HepG2 (cell line): ENCODE data around the gene MED1. TPM values are rescaled to one million over a fixed set of nuclear protein-coding genes. Genes with fewer than 3 reads are reported as not detected.

Source experiments
- CBFB ChIP-seq: sonication (generic); formaldehyde crosslinking; IDR thresholded peaks from 2 replicates; pipeline ENCODE4 v1.4.0; 2020; ENCODE audit warnings: missing genetic modification reagents
- HOXD1 ChIP-seq: sonication (generic); formaldehyde crosslinking; IDR thresholded peaks from 2 replicates; pipeline ENCODE4 v1.5.0; 2020; ENCODE audit warnings: missing genetic modification reagents
- KLF12 ChIP-seq: sonication (generic); formaldehyde crosslinking; IDR thresholded peaks from 2 replicates; pipeline ENCODE4 v1.4.0; 2020; ENCODE audit warnings: missing genetic modification reagents, borderline replicate concordance
- MEF2D ChIP-seq: sonication (generic); formaldehyde crosslinking; IDR thresholded peaks from 2 replicates; pipeline ENCODE4 v1.5.1; 2020; ENCODE audit warnings: mild to moderate bottlenecking, missing genetic modification reagents
- MTERF4 ChIP-seq: sonication (generic); formaldehyde crosslinking; IDR thresholded peaks from 2 replicates; pipeline ENCODE4 v1.8.0; 2023; ENCODE audit warnings: mild to moderate bottlenecking, missing genetic modification reagents
- NRL ChIP-seq: sonication (generic); formaldehyde crosslinking; IDR thresholded peaks from 2 replicates; pipeline ENCODE4 v1.5.0; 2020; ENCODE audit warnings: missing genetic modification reagents, mild to moderate bottlenecking, moderate library complexity, borderline replicate concordance
- PHF8 ChIP-seq: sonication (generic); formaldehyde crosslinking; IDR thresholded peaks from 2 replicates; pipeline ENCODE4 v1.5.0; 2020; ENCODE audit warnings: missing genetic modification reagents
- THYN1 ChIP-seq: sonication (generic); formaldehyde crosslinking; IDR thresholded peaks from 2 replicates; pipeline ENCODE4 v1.8.1; 2023; ENCODE audit warnings: low read depth, mild to moderate bottlenecking, moderate library complexity, missing genetic modification reagents, borderline replicate concordance
- ZBTB8A ChIP-seq: sonication (generic); formaldehyde crosslinking; IDR thresholded peaks from 2 replicates; pipeline ENCODE4 v1.4.0; 2020; ENCODE audit warnings: mild to moderate bottlenecking, low read depth, missing genetic modification reagents, borderline replicate concordance
- ZNF12 ChIP-seq: sonication (generic); formaldehyde crosslinking; IDR thresholded peaks from 2 replicates; pipeline ENCODE4 v1.5.0; 2020; ENCODE audit warnings: missing genetic modification reagents
- ZNF331 ChIP-seq: sonication (generic); formaldehyde crosslinking; IDR thresholded peaks from 2 replicates; pipeline ENCODE4 v1.4.0; 2020; ENCODE audit warnings: missing genetic modification reagents
- ZNF337 ChIP-seq: sonication (generic); formaldehyde crosslinking; IDR thresholded peaks from 2 replicates; pipeline ENCODE4 v1.5.1; 2020; ENCODE audit warnings: missing genetic modification reagents, low read depth, mild to moderate bottlenecking, borderline replicate concordance
- ZNF619 ChIP-seq: sonication (generic); formaldehyde crosslinking; IDR thresholded peaks from 2 replicates; pipeline ENCODE4 v1.4.0; 2020; ENCODE audit warnings: mild to moderate bottlenecking, missing genetic modification reagents
- ZNF75D ChIP-seq: sonication (generic); formaldehyde crosslinking; IDR thresholded peaks from 2 replicates; pipeline ENCODE4 v1.8.1; 2023; ENCODE audit warnings: missing genetic modification reagents, mild to moderate bottlenecking, borderline replicate concordance
- polyA plus RNA-seq, 8 experiments: library from polyadenylated mRNA; depleted of rRNA in 3 of 8; stranded (reverse) in 7 of 8; unstranded in 1 of 8; fragments of >200 nt; fragmentation: Illumina TruSeq in 4 of 8; extraction: Trizol in 4 of 8; gene quantifications; 2 replicates each; pipeline versions ENCODE4 v1.2.1 to v1.2.3, GENCODE V29; 2011 to 2016; ENCODE audit warnings: low read depth in 4 of 8, missing spikeins in 1 of 8, mixed read lengths in 1 of 8; ENCODE audit not compliant: insufficient read depth in 1 of 8
- total RNA-seq, 5 experiments: library from RNA; depleted of rRNA; stranded (reverse); fragments of >200 nt; fragmentation: Illumina TruSeq; extraction: Trizol; gene quantifications; 2 replicates each; pipeline ENCODE4 v1.2.3, GENCODE V29; 2016; ENCODE audit warnings: low read depth in 1 of 5
- TF ChIP-seq, protein P1 (sequence below): sonication (generic); formaldehyde crosslinking; IDR thresholded peaks from 2 replicates; pipeline ENCODE4 v1.4.0; 2020; ENCODE audit warnings: mild to moderate bottlenecking, missing genetic modification reagents
- TF ChIP-seq, protein P2 (sequence below): sonication (generic); formaldehyde crosslinking; IDR thresholded peaks from 2 replicates; pipeline ENCODE4 v1.5.1; 2020; ENCODE audit warnings: missing genetic modification reagents, mild to moderate bottlenecking, borderline replicate concordance
- TF ChIP-seq, protein P3 (sequence below): sonication (generic); formaldehyde crosslinking; conservative IDR thresholded peaks from 2 replicates; pipeline ENCODE4 v1.8.0; 2022; ENCODE audit warnings: mild to moderate bottlenecking, moderate library complexity, missing genetic modification reagents
- TF ChIP-seq, protein P4 (sequence below): IDR thresholded peaks from 2 replicates; pipeline ENCODE4 v1.6.1; 2016; ENCODE audit warnings: low read depth, missing genetic modification reagents, missing compliant biosample characterization

Gene MED1
- total and polyA plus RNA-seq, 2 of the 13 experiments (the other 11 are each of a cell fraction or from before 2014, with no cell fraction given), result 37.5 to 40.1 TPM

DNA sequence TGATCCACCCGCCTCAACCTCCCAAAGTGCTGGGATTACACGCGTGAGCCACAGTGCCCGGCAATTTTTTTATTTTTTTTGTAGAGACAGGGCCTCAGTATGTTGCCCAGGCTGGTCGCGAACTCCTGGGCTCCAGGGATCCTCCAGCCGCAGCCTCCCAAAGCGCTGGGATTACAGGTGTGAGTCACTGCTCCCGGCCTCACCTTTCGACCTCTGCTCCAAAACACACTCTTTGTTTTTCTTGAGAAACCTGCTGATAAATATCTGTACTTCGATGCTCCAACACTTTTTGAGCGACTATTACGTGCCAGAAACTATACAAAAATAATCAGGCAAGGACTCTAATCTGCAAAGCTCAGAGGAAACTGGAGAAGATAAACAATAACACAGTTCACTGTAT lies 1.0 kb downstream of the MED1 start (continued):
- TF ChIP-seq CBFB (no peak), ZNF12 (no peak), ZNF75D (CRISPR knock-in tag) (no peak), KLF12 (CRISPR knock-in tag) (no peak), MTERF4 (no peak), ZNF619 (no peak), MEF2D (CRISPR knock-in tag) (no peak), ZNF337 (CRISPR knock-in tag) (no peak), HOXD1 (CRISPR knock-in tag) (no peak), ZNF331 (no peak), ZBTB8A (CRISPR knock-in tag) (0 out of 2 replicates have a peak, but pooled peaks have one; percentile 1), THYN1 (CRISPR knock-in tag) (no peak), NRL (CRISPR knock-in tag) (no peak), PHF8 (CRISPR knock-in tag) (no peak)
- TF ChIP-seq, protein P1, sequence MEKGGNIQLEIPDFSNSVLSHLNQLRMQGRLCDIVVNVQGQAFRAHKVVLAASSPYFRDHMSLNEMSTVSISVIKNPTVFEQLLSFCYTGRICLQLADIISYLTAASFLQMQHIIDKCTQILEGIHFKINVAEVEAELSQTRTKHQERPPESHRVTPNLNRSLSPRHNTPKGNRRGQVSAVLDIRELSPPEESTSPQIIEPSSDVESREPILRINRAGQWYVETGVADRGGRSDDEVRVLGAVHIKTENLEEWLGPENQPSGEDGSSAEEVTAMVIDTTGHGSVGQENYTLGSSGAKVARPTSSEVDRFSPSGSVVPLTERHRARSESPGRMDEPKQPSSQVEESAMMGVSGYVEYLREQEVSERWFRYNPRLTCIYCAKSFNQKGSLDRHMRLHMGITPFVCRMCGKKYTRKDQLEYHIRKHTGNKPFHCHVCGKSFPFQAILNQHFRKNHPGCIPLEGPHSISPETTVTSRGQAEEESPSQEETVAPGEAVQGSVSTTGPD (CRISPR knock-in tag), result no peak
- TF ChIP-seq, protein P2, sequence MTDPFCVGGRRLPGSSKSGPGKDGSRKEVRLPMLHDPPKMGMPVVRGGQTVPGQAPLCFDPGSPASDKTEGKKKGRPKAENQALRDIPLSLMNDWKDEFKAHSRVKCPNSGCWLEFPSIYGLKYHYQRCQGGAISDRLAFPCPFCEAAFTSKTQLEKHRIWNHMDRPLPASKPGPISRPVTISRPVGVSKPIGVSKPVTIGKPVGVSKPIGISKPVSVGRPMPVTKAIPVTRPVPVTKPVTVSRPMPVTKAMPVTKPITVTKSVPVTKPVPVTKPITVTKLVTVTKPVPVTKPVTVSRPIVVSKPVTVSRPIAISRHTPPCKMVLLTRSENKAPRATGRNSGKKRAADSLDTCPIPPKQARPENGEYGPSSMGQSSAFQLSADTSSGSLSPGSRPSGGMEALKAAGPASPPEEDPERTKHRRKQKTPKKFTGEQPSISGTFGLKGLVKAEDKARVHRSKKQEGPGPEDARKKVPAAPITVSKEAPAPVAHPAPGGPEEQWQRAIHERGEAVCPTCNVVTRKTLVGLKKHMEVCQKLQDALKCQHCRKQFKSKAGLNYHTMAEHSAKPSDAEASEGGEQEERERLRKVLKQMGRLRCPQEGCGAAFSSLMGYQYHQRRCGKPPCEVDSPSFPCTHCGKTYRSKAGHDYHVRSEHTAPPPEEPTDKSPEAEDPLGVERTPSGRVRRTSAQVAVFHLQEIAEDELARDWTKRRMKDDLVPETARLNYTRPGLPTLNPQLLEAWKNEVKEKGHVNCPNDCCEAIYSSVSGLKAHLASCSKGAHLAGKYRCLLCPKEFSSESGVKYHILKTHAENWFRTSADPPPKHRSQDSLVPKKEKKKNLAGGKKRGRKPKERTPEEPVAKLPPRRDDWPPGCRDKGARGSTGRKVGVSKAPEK (CRISPR knock-in tag), result no peak
- TF ChIP-seq, protein P3, sequence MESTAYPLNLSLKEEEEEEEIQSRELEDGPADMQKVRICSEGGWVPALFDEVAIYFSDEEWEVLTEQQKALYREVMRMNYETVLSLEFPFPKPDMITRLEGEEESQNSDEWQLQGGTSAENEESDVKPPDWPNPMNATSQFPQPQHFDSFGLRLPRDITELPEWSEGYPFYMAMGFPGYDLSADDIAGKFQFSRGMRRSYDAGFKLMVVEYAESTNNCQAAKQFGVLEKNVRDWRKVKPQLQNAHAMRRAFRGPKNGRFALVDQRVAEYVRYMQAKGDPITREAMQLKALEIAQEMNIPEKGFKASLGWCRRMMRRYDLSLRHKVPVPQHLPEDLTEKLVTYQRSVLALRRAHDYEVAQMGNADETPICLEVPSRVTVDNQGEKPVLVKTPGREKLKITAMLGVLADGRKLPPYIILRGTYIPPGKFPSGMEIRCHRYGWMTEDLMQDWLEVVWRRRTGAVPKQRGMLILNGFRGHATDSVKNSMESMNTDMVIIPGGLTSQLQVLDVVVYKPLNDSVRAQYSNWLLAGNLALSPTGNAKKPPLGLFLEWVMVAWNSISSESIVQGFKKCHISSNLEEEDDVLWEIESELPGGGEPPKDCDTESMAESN (CRISPR knock-in tag), result no peak
- TF ChIP-seq, protein P4, sequence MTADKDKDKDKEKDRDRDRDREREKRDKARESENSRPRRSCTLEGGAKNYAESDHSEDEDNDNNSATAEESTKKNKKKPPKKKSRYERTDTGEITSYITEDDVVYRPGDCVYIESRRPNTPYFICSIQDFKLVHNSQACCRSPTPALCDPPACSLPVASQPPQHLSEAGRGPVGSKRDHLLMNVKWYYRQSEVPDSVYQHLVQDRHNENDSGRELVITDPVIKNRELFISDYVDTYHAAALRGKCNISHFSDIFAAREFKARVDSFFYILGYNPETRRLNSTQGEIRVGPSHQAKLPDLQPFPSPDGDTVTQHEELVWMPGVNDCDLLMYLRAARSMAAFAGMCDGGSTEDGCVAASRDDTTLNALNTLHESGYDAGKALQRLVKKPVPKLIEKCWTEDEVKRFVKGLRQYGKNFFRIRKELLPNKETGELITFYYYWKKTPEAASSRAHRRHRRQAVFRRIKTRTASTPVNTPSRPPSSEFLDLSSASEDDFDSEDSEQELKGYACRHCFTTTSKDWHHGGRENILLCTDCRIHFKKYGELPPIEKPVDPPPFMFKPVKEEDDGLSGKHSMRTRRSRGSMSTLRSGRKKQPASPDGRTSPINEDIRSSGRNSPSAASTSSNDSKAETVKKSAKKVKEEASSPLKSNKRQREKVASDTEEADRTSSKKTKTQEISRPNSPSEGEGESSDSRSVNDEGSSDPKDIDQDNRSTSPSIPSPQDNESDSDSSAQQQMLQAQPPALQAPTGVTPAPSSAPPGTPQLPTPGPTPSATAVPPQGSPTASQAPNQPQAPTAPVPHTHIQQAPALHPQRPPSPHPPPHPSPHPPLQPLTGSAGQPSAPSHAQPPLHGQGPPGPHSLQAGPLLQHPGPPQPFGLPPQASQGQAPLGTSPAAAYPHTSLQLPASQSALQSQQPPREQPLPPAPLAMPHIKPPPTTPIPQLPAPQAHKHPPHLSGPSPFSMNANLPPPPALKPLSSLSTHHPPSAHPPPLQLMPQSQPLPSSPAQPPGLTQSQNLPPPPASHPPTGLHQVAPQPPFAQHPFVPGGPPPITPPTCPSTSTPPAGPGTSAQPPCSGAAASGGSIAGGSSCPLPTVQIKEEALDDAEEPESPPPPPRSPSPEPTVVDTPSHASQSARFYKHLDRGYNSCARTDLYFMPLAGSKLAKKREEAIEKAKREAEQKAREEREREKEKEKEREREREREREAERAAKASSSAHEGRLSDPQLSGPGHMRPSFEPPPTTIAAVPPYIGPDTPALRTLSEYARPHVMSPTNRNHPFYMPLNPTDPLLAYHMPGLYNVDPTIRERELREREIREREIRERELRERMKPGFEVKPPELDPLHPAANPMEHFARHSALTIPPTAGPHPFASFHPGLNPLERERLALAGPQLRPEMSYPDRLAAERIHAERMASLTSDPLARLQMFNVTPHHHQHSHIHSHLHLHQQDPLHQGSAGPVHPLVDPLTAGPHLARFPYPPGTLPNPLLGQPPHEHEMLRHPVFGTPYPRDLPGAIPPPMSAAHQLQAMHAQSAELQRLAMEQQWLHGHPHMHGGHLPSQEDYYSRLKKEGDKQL, result no peak
